GM23248 (cell line): Measurements from ENCODE around the gene GGA2.
"Not testable (repeated sequence)": the region's sequence is repeated elsewhere in the genome, so short reads cannot be mapped to it uniquely, and the experiment has no call there.

Source experiments
- EZH2 ChIP-seq: fragments of 200-600 bp; sonication (generic); IDR thresholded peaks from 2 replicates; pipeline ENCODE4 v1.6.1; 2018; ENCODE audit warnings: antibody characterized with exemption, mild to moderate bottlenecking; ENCODE audit not compliant: insufficient read depth, poor library complexity, severe bottlenecking
- EZH2phosphoT487 ChIP-seq: fragments of 200-600 bp; sonication (generic); IDR thresholded peaks from 2 replicates; pipeline ENCODE4 v1.6.1; 2018; ENCODE audit warnings: antibody characterized with exemption, moderate library complexity, mild to moderate bottlenecking, low read depth; ENCODE audit not compliant: insufficient read depth

DNA sequence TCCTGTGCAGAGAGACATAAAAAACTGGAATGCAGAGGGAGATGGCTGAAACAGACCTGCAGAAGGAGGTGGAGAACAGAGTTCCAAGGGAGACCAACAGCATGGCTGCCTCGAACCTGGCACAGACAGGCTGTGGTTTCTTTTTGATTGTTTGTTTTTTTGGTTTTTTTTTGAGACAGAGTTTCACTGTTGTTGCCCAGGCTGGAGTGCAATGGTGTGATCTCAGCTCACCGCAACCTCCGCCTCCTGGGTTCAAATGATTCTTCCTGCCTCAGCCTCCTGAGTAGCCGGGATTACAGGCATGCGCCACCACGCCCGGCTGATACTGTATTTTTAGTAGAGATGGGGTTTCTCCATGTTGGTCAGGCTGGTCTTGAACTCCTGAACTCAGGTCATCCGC, 26.8 kb downstream of the GGA2 start:
- not testable (repeated sequence) for TF ChIP-seq EZH2phosphoT487, EZH2
